ENCODE data around the gene GP9. TPM values are rescaled to one million over a fixed set of nuclear protein-coding genes. Genes with fewer than 3 reads are reported as not detected.

The GP9 gene
- total RNA-seq, 1 donor from 2014 or later, result not detected

DNA sequence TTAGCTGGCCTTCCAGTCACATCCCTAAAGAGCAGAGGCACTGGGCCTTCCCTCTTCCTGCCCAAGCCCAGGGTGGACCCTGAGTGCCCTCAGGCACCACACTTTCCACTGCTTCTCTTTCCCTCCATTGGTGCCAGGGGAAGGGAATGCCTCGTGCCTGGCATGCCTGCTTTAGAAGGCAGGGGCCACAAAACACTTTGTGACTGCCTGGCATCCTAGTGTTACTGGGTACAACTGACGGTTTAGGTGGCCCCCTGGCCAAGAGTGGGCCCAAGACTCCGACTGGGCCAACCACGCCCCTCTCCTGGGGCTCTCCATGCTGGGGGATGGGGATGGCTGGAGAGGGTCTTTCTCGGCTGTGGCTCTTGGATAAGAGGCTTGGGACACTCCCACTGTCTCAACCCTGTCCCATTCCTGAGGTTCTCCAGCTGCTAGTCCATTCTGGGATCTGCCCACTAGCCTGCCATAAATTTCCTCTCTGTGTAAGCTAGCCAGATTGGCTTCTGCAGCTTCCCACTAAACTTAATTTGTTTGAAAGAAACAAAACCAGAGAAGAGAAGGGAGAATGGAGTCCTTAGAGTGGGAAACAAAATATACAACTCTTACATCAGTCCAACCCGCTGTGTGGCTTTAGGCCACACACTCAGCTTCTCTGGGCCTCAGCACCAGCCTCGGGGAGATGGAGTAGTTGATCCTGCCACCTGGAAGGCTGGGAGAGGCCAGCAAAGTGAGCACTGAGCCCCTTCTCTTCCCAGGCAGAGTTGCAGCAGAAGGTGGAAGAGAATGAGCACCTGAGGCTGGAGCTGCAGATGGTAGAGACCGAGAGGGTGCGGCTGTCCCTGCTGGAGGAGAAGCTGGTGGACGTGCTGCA, 24.1 kb upstream of the GP9 start:
- no peak overlapping the region for H3K4me3 Mint-ChIP-seq (ENCODE audit: unreplicated experiment)
- no peaks in the 10 kb centered on the region for H3K9me3 Mint-ChIP-seq (ENCODE audit: unreplicated experiment)
- H3K27me3 Mint-ChIP-seq (ENCODE audit: unreplicated experiment), result no peaks in the 10 kb centered on the region
- peaks cover 4% of the 10 kb centered on the region for H3K36me3 Mint-ChIP-seq (ENCODE audit: unreplicated experiment)
- H3K27ac Mint-ChIP-seq (ENCODE audit: unreplicated experiment), result no peak overlapping the region
- no peaks in the 10 kb centered on the region for H3K4me1 Mint-ChIP-seq (ENCODE audit: low read depth, unreplicated experiment)
- TF ChIP-seq, protein P1, sequence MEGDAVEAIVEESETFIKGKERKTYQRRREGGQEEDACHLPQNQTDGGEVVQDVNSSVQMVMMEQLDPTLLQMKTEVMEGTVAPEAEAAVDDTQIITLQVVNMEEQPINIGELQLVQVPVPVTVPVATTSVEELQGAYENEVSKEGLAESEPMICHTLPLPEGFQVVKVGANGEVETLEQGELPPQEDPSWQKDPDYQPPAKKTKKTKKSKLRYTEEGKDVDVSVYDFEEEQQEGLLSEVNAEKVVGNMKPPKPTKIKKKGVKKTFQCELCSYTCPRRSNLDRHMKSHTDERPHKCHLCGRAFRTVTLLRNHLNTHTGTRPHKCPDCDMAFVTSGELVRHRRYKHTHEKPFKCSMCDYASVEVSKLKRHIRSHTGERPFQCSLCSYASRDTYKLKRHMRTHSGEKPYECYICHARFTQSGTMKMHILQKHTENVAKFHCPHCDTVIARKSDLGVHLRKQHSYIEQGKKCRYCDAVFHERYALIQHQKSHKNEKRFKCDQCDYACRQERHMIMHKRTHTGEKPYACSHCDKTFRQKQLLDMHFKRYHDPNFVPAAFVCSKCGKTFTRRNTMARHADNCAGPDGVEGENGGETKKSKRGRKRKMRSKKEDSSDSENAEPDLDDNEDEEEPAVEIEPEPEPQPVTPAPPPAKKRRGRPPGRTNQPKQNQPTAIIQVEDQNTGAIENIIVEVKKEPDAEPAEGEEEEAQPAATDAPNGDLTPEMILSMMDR (IDR thresholded peaks at IDR 0.05; ENCODE audit: partially characterized antibody, unreplicated experiment), result no peak
- no peak for DNase-seq

DNA sequence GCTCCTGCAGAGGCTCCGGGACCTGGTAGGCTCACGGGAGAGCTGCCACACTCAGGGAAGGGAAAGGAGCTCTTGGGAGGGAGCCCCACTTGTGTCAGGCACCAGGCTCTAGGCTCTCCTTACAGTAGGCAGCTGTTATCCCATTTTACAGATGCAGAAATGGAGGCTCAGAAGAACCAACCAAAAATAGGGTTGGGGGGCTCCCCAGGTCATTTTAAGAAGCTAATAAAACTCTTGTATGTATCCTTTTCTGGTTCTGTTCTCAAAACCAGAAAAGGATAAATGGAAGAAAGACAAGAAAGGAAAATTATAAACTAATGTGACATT, 23.5 kb upstream of the GP9 start:
- Mint-ChIP-seq H3K4me3 (ENCODE audit: unreplicated experiment) (no peak overlapping the region), H3K4me1 (ENCODE audit: low read depth, unreplicated experiment) (no peaks in the 10 kb centered on the region), H3K27ac (ENCODE audit: unreplicated experiment) (no peak overlapping the region), H3K36me3 (ENCODE audit: unreplicated experiment) (peaks cover 8% of the 10 kb centered on the region), H3K9me3 (ENCODE audit: unreplicated experiment) (no peaks in the 10 kb centered on the region), H3K27me3 (ENCODE audit: unreplicated experiment) (no peaks in the 10 kb centered on the region)
- TF ChIP-seq, protein P1 (IDR thresholded peaks at IDR 0.05; ENCODE audit: partially characterized antibody, unreplicated experiment), result no peak
- no peak for DNase-seq

DNA sequence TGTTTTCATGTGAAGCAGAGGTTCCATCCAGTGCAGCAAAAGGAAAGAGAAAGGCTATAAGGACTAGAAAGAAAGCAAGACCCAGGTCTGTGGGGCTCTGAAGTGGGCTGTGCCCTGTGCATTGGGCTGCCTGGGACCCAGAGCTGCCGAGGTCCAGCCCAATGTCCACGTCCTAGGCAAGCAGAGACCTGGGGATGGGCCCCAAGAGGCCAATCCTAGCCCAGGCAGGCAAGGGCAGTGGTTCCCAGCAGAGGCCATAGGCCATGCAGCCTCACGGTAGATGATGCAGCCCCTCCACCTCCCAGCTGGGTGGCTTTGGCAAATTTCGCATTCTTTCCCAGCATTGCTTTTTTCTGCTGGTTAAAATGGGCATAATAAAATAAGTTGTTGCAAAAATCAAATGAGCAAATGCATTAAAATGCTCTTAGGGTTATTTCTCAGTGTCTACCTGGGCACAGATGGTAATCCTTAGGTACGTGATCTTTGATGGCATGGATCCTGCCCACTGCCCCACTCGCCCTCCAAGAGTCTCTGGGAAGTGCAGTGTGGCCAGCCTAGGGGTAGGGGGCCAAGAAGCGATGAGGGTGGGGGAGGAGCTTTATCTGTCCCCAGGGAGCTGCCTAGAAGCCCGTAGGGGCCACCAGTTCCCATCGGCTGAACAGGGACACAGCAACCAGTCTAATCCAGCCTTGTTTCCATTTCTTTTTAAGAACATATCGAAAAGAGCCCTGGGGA, 22.3 kb upstream of the GP9 start:
- TF ChIP-seq, protein P1 (IDR thresholded peaks at IDR 0.05; ENCODE audit: partially characterized antibody, unreplicated experiment), result no peak
- no peak overlapping the region for H3K27ac Mint-ChIP-seq (ENCODE audit: unreplicated experiment)
- no peak overlapping the region for H3K4me3 Mint-ChIP-seq (ENCODE audit: unreplicated experiment)
- peaks cover 15% of the 10 kb centered on the region for H3K36me3 Mint-ChIP-seq (ENCODE audit: unreplicated experiment)
- H3K27me3 Mint-ChIP-seq (ENCODE audit: unreplicated experiment), result peaks cover 5% of the 10 kb centered on the region
- no peak for DNase-seq
- H3K9me3 Mint-ChIP-seq (ENCODE audit: unreplicated experiment), result peaks cover 3% of the 10 kb centered on the region
- H3K4me1 Mint-ChIP-seq (ENCODE audit: low read depth, unreplicated experiment), result no peaks in the 10 kb centered on the region

DNA sequence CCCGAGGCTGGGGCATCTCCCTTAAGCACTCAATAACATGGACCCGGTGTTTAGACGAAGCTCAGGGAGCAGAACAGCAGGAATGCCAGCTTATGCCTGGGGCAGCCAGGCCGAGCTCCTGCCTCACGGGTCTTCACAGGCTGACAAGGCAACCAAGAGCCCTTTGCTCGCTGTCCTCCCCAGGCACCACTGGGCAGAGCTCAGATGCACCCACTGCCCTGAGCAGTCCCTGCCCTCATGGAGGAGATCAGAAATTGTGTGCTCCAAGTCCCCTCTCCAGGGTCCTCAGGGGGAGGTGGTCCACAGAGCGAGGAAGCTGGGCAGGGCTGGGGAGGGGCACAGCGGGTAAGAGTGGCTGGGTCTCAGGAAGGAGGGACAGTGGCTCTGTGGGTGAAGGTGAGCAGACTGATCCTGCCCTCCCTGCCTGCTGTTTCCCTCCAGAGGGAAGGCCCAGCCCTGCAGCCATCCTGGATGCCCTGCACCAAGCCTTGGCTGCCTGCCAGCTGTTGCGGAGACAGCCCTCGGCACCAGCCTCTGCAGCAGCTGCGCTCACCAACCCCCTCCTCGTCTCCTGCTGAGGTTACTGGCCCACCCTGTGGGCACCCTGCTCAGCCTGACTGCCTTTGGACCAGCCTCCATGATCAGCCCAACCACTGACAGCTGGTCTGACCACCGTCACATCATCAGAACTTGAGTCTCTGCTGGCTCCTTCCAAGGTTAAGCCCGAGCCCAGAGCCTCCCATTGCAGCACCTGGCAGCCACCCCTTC, 21.1 kb upstream of the GP9 start:
- TF ChIP-seq, protein P1 (IDR thresholded peaks at IDR 0.05; ENCODE audit: partially characterized antibody, unreplicated experiment), result no peak
- DNase-seq, result no peak
- no peaks in the 10 kb centered on the region for H3K4me1 Mint-ChIP-seq (ENCODE audit: low read depth, unreplicated experiment)
- H3K27me3 Mint-ChIP-seq (ENCODE audit: unreplicated experiment), result peaks cover 5% of the 10 kb centered on the region
- H3K9me3 Mint-ChIP-seq (ENCODE audit: unreplicated experiment), result peaks cover 3% of the 10 kb centered on the region
- no peak overlapping the region for H3K27ac Mint-ChIP-seq (ENCODE audit: unreplicated experiment)
- H3K4me3 Mint-ChIP-seq (ENCODE audit: unreplicated experiment), result no peak overlapping the region
- H3K36me3 Mint-ChIP-seq (ENCODE audit: unreplicated experiment), result peaks cover 22% of the 10 kb centered on the region
